C4-2B (cell line): Measurements from ENCODE around the gene KCNT2.

Experiments
- H3K27ac ChIP-seq: fragments of 450-650 bp; 2 replicates; pipeline ENCODE4 v1.5.1; 2017
- CTCF ChIP-seq: fragments of 450-650 bp; conservative IDR thresholded peaks from 2 replicates; pipeline ENCODE4 v1.5.1; 2017; ENCODE audit warnings: mild to moderate bottlenecking
- ZFX ChIP-seq: fragments of 450-650 bp; IDR thresholded peaks from 2 replicates; pipeline ENCODE4 v1.6.1; 2017

Gene KCNT2

DNA sequence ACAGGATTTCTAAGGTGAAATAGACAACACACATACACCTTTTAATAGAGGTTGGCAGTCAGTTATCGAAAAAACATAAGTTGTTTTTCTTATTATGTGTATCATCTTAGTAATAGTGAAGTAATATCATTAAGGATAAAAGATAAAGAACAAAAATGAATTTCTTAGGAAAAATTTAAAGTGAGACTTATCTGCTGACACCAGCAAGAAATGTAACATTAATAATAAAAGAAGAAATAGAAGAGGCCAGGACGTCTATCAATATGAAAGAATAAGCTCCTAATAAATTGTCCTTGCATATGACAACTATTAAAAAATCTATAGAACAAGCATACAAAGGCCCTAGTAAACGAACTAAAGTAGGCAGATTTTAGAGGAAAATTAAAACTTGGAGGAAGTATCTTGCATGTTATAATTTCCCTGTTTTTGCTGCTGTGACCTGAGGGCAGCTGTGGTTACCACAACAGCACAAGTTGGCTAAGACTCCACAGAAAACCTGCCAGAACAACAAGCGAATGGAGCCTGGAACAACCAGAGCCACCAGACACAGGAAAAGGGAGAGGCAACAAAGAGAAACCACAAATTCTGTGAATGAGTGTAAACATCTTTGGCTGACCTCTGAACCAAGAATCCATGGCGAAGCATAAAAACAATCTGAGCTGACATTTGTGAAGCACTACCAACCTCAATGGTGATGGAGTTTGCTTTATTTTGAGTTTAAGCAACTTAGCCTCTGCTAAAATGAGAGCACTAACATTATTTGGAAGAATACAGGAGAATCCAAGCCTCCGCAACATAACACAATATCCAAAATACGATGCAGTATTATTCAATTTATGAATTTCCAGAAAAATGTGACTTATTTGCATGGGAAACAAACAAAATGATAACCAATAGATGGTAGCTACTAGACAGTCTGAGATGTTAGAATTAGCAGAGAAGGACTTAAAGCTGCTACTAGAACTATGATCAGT is 207.5 kb downstream of the KCNT2 start:
- no peak for TF ChIP-seq ZFX
- H3K27ac ChIP-seq: no peak overlapping the region

DNA sequence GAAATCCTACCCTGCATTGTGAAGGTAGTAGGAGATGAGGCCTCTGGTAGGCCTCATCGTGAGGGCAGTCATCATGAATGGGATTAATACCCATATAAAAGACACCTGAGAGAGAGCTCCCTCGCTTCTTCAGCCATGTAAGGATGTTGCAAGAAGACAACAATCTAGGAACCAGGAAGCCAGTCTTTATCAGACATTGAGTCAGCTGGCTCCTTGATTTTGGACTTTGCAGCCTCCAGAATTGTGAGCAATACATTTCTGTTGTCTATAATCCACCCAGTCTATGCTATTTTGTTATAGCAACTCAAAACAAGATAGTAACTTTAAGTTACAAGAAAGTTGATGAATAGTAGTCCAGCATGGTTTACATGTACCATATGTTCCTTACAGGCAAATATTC is 208.5 kb downstream of the KCNT2 start:
- TF ChIP-seq ZFX: no peak
- no peak overlapping the region for H3K27ac ChIP-seq

- no peak for TF ChIP-seq CTCF
- H3K27ac ChIP-seq: no peak overlapping the region
Measured at GRCh38 chr1:196393742-196394141, 214.5 kb downstream of the KCNT2 start.

DNA sequence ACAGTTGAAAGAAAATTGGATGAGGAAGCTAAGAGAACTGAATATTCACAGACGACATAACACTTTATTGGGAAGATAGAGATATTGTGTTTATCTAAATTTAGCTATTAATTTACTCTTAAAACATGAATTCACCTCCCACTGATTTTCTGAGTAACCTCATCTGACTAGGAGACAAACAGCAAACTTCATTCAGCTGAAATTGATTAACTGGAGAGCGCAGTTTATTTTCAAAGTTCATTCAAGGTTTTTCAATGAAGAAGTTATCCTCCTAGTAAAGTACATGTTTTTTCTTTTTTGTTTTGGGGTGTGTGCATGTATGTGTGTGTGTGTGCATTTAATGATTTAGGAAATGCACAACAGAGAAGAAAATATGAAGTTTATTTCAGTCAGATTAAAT is 215.0 kb downstream of the KCNT2 start:
- no peak overlapping the region for H3K27ac ChIP-seq
- TF ChIP-seq CTCF (no peak), ZFX (no peak)

DNA sequence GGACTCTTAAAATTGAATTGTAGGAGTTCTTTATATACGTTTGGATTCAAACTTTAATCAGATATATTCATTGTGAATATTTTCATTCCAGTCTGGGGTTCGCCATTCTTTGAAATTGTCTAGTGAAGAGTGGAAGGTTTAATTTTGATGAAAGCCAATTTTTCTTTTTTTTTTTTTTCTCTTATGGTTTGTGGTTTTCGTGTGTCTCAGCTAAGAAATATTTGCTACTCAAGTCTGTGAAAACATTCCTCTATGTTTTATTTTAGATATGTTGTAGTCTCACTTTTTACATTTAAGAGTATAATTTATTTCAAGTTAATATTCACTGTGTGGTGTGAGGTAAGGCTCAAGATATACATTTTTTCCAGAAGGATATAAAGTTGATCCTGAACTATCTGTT is 220.5 kb downstream of the KCNT2 start:
- TF ChIP-seq CTCF (no peak), ZFX (no peak)

GRCh38 chr1:196385109-196385508 is 223.1 kb downstream of the KCNT2 start:
- no peak overlapping the region for H3K27ac ChIP-seq
- TF ChIP-seq ZFX: no peak
- TF ChIP-seq CTCF: no peak

More for the DNA sequence above, 220.5 kb downstream of the KCNT2 start:
- no peak overlapping the region for H3K27ac ChIP-seq

DNA sequence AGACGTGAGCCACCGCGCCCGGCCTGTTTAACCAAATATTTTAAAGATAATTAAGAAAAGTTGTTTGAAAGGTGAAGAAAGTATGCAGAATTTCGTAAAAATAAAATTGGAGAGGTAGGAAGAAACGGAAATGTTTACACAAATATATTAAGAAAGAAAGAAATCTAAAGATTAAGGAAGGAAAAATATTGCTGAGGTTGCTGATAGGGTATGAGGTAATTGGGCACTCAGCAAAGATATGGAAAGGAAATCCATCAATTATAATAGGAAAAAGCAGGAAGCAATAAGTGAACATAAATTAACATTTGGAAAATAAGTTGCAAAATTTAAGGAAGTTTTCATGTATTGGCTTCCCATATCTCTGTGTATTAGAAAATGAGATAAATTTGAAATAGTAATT is 225.9 kb downstream of the KCNT2 start:
- TF ChIP-seq CTCF (no peak), ZFX (no peak)
- H3K27ac ChIP-seq: no peak overlapping the region

DNA sequence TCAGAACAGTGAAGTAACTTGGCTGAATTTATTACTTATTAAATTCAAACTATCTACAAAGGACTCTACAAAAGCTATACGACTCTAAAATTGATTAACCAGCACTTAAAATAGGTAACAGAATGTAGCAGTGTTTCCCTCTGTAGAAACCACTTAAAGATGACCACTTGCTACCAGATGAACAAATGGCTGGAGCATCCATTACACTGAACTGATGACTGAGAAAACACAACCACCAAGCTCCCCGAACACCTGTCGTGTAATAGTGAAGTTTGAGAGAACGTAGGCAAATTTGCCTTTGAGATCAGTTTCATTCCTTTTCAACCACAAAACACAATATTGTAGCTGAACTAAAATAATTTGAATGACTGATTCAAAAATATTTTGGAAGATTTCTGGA is 226.7 kb downstream of the KCNT2 start:
- TF ChIP-seq ZFX: no peak
- TF ChIP-seq CTCF: no peak
- H3K27ac ChIP-seq: no peak overlapping the region
